ENCODE data around the gene PSMB11.

The PSMB11 gene

GRCh38 chr14:23043754-23044153 is 1.7 kb downstream of the PSMB11 start:
- no peak for DNase-seq (ENCODE audit: low read depth in 2 of 2)

DNA sequence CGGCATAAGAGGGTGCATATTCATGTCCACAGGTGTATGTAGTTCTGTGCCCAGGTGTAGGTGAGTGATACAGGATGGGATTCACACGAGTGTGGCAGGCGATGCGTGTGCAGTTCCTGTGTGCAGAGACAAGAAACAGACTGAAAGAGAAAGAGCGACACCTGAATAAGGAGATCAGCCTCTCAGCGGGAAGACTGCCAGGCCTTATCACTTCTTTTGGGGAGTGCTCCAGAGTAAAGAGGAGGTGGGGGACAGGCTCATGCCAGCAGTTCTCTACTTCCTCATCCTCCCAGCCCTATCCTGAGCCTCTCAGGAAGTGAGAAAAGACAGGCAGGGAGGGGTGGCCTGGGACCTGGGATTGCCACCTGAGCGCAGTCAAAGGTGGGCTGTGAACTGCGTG is 2.8 kb downstream of the PSMB11 start:
- DNase-seq (ENCODE audit: low read depth in 2 of 2) = no peak

DNA sequence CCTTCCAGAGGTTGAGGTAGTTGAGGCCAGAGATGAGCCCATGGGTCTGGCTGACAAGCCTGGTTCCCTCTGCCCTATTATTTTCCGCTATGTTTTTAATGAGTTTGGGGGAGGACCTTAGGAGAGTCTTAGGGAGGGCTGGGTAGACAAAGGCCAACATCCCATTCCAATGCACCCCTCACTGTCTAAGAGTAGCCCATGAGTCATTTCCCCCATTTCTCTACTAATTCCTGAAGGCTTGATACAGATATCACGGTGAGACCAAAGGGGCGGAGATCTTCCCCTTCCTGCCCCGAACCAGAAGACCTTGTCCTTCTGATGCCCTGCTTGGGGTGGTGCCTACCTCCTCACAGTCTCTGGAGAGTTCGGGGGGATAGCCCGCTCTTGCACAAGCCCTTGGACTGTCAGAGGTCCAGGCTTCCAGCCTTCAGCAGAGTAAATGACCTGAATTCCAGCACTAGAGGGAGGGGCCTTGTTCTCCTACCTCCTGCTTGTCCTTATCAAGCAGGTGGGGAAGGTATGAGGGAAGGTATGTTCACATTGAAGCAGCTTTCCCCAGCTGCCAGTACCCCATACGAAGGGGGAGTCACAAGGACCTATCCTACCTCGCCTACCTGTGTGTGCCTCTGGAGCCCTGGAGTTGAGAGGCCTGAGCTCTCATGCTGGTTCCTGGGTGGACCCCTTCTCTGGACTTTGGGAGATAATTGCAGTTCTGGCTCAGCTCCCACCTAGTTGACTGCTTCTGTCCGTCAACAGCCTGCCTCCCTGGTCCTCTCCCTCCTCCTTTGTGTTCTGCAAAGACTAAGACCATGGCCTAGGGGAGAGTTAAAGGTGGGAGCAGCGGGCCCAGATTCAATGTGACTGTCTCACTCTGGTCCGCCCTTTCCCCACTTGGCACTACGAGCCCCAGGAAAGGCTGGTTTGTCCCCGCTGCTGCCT is 3.7 kb downstream of the PSMB11 start:
- DNase-seq (ENCODE audit: low read depth in 2 of 2) = no peak

- DNase-seq (ENCODE audit: low read depth in 2 of 2) = no peak
Measured at GRCh38 chr14:23047034-23047634, 5.1 kb downstream of the PSMB11 start.

GRCh38 chr14:23047751-23048693 is 6.0 kb downstream of the PSMB11 start:
- no peak for DNase-seq (ENCODE audit: low read depth in 2 of 2)

- no peak for DNase-seq (ENCODE audit: low read depth in 2 of 2)
Measured at GRCh38 chr14:23049011-23049410, 7.0 kb downstream of the PSMB11 start.

GRCh38 chr14:23051141-23052057 is 9.4 kb downstream of the PSMB11 start:
- DNase-seq (ENCODE audit: low read depth in 2 of 2) = no peak

GRCh38 chr14:23052182-23052623 is 10.2 kb downstream of the PSMB11 start:
- DNase-seq (ENCODE audit: low read depth in 2 of 2) = no peak

DNA sequence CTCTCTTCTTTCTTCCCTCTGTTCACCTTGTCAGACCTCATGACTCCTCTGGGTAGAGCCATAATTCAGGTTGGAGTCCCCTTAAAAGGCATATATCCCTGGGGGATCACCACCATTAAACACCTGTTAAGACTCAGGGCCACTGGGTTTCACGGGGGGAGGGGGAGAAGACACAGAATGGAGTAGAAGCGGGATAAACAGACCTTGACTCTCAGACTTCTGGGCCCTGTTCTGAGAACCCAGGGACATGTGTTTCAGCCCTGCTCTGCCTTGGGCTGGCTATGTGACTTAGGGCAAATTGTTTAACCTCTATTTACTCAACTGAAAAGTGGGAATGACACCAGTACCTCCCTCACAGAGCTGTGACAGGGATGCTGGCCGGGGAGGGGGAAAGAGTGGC is 10.7 kb downstream of the PSMB11 start:
- DNase-seq (ENCODE audit: low read depth in 2 of 2) = no peak

DNA sequence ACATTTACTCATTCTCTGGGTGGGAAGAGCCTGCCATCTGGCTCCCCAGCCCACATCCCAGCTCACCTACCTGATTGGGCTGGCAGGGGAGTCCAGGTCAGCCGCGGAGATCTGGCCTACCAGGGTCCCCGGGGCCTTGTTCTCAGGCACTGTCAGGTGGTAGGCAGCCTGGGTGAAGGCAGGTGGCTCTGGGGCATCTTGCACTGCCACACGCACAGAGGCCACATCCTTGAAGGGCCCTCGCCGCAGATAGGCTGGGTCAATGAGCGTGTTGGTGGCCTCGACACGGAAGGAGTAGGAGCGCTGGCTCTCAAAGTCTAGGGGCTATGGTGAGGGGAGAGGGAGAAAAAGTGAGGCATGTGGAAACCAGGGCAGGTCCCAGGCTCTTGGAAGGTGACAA is 11.4 kb downstream of the PSMB11 start:
- DNase-seq (ENCODE audit: low read depth in 2 of 2) = no peak

DNA sequence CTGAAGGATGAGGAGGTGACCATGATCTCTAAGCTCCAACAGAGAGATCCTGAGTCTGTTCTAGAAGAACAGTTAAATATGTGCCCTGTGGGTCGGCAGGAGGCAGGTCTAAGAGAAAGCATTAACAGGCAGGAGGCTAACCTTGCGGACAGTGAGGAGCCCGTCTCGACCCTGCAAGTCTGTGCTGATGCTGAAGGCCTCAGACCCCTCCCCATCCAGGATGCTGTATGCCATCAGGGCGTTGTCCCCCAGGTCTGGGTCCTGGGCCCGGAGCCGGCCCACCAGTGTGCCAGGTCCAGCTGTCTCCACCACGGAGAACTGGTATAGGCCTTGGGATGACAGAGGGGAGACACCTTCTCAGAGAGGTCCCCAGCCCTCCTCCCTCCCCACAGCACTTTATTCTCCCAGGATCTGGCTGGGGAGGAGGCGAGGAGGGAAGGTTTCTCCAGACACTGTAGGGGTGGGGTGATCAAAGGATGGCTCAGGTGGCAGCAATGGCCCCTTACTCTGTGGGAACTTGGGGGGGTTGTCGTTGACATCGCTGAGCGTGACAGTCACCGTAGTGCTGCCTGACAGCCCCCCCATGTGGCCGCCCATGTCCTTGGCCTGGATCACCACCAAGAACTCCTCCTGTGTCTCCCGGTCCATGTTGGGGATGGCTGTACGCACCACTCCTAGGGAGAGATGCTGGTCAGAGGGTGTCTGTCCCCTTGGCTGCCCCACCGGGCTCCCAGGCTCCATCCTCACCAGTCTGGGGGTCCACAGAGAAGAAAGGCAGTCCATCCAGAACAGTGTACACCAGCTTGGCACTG is 12.2 kb downstream of the PSMB11 start:
- DNase-seq (ENCODE audit: low read depth in 2 of 2) = no peak

GRCh38 chr14:23055147-23055550 is 13.1 kb downstream of the PSMB11 start:
- no peak for DNase-seq (ENCODE audit: low read depth in 2 of 2)

DNA sequence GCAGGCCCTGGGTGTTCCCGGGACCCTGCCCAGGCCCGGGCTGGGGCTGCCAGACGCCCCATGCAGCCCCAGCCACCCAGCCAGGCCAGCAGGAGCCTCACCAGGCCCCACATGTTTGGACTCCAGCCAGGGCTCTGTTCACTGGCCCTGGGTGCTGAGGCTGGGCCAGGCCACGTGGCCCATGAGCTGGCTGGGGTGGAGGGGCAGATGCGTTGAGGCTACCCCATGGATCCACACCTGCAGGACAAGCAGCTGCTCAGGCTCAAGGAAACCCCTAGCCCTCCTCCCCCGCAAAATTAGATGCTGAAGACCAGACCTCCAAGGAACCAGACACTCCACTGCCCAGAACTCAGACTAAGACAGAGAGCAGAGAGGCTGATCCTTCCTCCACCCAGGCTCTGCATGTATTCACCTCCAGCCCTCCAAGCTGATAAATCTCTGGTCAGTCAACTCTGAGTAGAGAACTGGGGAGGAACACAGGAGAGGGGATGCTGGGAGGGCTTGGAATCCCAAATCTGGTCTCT is 13.7 kb downstream of the PSMB11 start:
- DNase-seq (ENCODE audit: low read depth in 2 of 2) = no peak

DNA sequence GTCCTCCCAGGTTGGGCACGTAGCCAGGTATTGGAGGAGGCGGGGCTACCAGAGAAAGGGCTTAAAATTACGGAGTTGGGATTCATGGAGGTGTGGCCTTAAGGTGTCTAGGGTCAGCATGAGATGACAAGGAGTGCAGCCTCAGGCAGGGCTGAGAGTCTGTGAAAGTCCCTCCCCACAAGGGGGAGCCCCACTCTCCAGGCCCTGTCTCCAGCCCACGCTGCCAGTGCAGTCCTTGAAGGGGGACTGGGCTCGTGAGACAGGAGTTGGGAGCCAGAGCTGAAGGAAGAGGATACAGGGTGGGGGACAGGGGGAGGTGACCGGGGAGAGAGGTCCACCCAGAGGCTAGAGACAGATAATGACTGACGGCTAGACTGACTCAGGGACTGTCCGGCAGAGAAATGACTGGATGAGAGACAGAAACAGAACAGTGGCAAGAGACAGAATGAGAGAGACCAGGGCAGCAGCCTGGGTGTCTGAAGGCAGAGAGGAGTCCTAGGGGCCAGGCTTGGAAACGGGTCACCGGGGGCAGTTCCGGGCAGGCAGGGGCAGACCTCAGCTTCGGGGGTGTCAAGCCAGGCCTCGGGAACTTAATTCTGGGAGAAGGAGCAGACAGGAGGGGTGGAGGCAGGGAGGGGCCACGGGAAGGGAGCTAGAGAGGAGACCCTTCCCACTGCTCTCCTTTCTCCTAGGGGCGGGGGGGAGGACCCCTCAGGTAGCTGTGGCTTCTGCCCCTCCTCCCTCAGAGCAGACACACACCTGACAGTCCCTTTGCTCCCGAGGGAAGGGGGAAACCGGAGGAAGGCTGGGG is 14.3 kb downstream of the PSMB11 start:
- DNase-seq (ENCODE audit: low read depth in 2 of 2) = peak; percentile 41 to 45

GRCh38 chr14:23056956-23057756 is 15.1 kb downstream of the PSMB11 start, which contains the start of gene CDH24:
TSS of gene CDH24 (minus strand) at chr14:23057520. CDS start at chr14:23055733, 1,787 bp downstream.
- peak; percentile 49 for DNase-seq (ENCODE audit: low read depth in 2 of 2)

GRCh38 chr14:23057757-23058653 is 16.0 kb downstream of the PSMB11 start:
- DNase-seq (ENCODE audit: low read depth in 2 of 2) = peak; percentile 66 to 74

Measured in stimulated activated CD8-positive, alpha-beta memory T cell treated with anti-CD3 and anti-CD28 coated beads, Interleukin-15, amount 100 ng/mL, for 4 hours (primary cell).